Measurements from ENCODE around the gene KRR1. TPM values are rescaled to one million over a fixed set of nuclear protein-coding genes. Genes with fewer than 3 reads are reported as not detected.
"Not testable (repeated sequence)": the region's sequence is repeated elsewhere in the genome, so short reads cannot be mapped to it uniquely, and the experiment has no call there.

The KRR1 gene
- polyA plus RNA-seq, 3 donors: 8.7 to 18.9 (median 15.7) TPM

DNA sequence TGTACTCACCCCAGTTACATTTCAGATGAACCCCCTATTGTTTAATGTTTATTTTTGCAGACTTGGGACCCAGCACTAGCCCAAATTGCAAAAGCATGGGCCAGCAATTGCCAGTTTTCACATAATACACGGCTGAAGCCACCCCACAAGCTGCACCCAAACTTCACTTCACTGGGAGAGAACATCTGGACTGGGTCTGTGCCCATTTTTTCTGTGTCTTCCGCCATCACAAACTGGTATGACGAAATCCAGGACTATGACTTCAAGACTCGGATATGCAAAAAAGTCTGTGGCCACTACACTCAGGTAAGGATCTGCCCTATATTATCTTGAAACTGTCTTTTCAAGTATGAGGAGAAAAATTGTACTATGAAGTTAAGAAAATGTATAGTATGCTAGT lies 29.6 kb downstream of the KRR1 start:
- H3K27ac ChIP-seq (ENCODE audit: low read depth, low read length): no peak overlapping the region
- WGBS, 3 donors: 46 to 77% (median 57%) methylated on average over 4 of the region's 4 CpGs

DNA sequence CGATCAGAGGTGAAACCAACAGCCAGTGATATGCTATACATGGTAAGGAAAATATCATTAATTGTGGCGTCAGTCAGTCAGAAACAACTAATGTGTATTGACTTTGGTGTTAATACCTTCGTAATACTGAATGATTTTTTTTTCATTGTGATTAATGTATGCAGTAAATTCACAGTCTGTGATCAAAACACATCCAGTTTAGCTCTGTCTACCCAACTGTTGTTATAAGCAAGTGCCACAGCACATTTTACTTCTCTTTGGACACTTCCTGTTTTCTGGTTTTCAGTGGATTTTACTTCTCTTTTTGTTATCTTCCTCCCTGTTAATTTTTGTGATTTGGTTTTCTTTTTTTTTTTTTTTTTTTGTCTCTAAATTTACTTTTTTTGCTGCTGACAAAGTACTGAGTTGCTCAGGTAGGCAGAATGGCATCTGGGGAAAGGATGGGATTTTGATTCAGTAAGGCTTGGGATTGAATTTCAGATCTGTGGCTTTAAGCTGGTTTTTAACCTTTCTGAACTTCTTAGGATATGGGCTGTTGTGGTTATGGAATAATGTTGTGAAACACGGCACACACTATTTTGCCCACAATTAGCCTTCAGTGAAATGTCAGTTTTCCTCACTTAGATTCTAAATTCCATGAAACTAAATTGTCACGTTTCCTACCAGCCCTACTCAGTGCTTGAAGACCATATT lies 30.2 kb downstream of the KRR1 start:
- no peak overlapping the region for H3K27ac ChIP-seq (ENCODE audit: low read depth, low read length)
- 21 to 39% (median 27%) methylated on average over 5 of the region's 5 CpGs for WGBS, 3 donors

DNA sequence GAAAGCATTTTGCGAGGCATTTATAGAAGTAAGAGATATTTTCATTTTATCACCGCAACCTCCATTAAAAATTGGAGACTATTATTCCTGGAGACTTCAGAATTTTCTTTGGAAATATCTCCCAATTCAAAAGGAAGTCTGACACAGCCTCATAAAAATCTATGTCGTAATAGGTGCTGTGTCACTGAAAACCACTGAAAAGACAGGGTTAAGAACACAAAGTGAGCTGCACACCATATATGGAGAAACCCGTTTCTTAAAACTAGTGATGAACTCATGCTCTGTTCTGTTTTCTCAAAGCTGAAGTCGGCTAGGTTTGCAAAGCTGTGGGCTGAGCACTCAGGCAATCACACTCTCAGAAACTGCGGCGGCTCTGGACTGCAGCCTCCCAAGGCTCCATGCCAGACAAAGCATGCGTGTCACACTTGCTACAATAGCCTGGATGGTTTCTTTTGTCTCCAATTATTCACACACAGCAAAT lies 30.9 kb downstream of the KRR1 start, which contains the start of gene GLIPR1:
Gene GLIPR1 (plus strand): TSS at position 287 of the 481 bp plus-strand sequence. CDS start 126 bp downstream, at position 413.
- 17 to 23% (median 17%) methylated on average over 8 of the region's 8 CpGs for WGBS, 3 donors
- no peak within 1 kb of the TSS for H3K27ac ChIP-seq (ENCODE audit: low read depth, low read length)

DNA sequence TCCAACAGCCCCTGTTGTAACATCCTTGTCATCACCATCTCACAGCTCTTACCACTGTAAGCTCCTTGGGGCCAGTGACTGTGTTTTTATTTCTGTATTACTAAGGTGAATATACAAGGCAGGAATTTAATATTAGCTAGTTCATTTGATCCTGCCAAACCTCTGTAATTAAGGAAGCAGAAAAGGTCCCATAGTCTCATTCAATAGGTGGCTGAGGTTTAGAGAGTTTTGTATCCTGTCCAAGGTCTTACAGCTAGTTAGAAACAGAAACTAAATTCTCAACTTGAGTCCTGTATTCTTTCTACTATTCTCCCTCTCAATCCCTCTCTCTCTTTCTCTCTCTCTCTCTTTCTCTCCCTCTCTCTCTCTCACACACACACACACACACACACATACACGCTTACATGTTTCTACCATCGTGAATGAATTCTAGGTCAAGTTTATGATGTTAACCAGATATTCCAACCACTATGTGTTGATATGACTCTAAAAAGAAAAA lies 31.4 kb downstream of the KRR1 start:
- H3K27ac ChIP-seq (ENCODE audit: low read depth, low read length): no peak overlapping the region
- 22 to 30% (median 27%) methylated on average over 2 of the region's 2 CpGs for WGBS, 3 donors

DNA sequence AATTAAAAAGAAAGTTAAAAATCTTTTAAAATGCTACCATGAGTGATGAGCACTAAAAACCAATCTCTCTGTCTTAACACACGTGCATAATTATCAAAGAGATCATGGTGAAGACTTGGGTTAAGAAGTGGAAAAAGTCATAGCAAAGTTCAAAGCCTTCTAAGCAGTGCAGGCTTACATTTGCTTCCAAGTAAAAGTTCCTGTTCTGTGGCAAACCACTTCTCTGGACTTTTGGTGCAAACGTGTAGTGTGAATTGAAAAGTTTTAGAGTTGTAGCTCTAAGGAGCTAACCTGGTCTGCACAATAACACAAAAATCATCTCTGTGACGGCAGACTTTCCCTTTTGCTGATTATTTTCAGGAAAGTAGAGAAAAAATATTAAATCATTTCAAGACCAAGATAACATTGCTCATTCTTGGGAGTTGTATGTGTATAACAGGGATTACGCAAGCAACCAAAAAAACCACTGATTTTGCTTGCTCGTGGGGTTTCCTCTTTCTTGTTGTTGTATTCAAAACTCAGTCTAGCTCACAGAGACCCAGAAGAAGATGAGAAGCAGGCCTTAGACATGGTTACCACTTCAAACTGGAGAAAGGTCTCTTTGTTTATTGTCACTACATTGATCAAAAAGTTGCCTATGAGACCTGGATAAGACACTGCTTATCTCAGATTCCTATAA lies 33.2 kb downstream of the KRR1 start:
- H3K27ac ChIP-seq (ENCODE audit: low read depth, low read length): no peak overlapping the region
- WGBS, 3 donors: 27 to 73% (median 35%) methylated on average over 5 of the region's 5 CpGs

DNA sequence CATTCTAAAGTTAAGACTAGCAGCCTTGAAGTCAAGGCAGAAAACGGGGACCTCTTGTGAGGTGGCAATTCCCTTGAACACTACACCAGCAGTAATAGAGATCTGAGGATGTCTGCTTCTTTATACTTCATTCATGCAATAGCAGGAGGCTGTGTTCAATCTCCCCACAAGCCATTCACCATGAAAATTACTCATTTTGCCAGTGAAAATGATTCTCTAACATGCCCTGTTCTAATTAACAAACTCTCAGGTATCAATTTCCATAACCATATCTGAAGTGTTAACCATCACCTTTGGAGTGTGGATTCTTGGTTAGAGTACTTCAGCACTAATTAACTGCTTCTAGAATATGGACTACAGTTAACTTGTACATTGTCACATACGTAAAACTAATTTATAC lies 34.3 kb downstream of the KRR1 start:
- H3K27ac ChIP-seq (ENCODE audit: low read depth, low read length): no peak overlapping the region
- 74 to 88% (median 80%) methylated on average over 2 of the region's 2 CpGs for WGBS, 3 donors

DNA sequence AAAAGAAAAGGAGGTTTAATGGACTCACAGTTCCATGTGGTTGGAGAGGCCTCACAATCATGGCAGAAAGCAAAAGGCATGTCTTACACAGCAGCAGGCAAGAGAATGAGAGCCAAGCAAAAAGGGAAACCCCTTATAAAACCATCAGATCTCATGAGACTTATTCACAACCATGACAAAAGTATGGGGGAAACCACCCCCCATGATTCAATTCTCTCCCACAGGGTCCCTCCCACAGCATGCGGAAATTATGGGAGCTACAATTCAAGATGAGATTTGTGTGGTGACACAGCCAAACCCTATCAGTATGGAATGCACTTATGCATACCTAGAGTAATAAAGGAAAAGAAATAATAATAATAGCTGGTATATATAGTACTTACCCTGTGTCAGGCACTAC lies 35.3 kb downstream of the KRR1 start:
- 88 to 95% (median 90%) methylated on average over 1 of the region's 1 CpG for WGBS, 3 donors
- H3K27ac ChIP-seq (ENCODE audit: low read depth, low read length): no peak overlapping the region

DNA sequence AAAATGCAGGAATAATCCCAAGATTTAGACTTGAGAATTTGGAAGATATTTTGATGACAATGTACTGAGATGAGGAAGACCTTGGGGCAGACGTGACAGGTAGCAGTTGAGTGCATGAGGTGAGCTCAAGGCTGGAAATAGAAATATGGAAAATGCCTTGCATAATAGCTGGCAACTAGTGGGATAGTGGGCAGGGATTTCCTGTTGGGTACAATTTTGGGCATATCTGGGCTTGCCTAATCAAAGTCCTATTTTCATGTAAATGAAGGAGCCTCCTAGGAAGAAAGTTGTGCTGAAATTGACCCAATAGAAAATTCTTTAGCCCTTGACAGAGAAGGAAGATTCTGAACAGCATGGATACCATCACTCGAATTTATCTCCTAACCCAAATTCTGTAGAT lies 37.3 kb downstream of the KRR1 start:
- H3K27ac ChIP-seq (ENCODE audit: low read depth, low read length): no peak overlapping the region
- WGBS, 3 donors: 57 to 71% (median 68%) methylated on average over 2 of the region's 2 CpGs

DNA sequence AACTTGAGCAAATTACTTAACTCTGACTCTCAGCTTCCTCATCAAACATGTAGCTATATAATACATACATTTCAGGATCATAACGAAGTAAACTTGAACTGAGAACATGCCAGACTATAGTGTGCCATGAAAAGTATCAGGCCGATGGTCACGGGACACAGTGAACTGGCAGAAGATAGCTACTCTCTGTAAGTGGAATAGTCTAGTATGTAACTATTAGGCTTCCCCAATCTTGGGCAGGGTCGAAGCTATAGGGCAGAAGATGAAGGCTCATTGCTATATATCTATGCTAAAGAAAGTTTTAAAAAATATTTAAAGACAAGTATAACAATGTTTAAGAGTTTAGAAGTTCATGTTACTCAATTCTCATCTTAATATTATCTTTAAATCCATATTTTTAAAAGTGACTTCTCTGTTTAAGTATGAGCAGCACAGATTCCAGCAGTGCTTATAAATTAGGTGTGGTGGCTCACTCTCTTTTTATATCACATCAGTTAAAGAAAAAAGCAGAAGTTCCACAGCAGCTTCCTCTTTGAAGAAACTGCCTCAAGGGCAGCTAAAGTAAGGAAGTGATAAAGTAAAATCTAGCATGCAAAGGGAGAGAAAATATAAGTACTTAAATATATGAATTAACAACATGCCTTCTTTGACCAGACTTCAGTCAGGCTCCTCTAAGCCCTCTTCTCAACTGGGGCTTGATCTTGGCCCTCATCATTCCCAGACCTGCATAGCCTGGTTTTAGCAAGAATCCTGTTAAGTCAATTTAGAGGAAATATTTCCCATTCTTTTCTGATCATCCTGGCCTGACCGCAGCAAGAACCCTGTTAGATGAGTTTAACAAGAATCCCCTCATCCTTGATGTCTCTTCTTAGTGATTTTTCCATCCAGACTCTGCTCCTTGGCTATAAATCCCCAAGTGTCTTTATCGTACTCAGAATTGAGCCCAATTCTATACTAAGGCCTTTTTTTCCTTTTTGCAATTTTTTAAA lies 39.2 kb downstream of the KRR1 start:
- no peak overlapping the region for H3K27ac ChIP-seq (ENCODE audit: low read depth, low read length)
- 72 to 83% (median 73%) methylated on average over 6 of the region's 6 CpGs for WGBS, 3 donors

DNA sequence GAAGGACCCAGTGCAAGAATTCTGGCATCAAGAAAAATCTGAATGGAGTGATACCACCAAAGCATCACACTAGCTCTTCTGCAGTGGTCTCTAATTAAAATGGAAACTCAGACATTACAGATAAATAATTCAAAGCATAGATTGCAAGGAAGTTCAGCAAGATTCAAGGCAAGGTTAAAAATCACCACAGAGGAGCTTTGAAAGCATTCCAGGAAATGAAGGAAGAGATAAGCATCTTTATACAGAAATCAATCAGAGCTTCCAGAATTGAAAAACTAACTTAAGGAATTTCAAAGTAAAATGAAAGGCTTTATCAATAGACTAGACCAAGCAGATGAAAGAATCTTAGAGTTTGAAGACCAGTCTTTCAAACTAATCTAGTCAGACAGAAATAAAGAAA lies 51.2 kb downstream of the KRR1 start:
- no peak overlapping the region for H3K27ac ChIP-seq (ENCODE audit: low read depth, low read length)

DNA sequence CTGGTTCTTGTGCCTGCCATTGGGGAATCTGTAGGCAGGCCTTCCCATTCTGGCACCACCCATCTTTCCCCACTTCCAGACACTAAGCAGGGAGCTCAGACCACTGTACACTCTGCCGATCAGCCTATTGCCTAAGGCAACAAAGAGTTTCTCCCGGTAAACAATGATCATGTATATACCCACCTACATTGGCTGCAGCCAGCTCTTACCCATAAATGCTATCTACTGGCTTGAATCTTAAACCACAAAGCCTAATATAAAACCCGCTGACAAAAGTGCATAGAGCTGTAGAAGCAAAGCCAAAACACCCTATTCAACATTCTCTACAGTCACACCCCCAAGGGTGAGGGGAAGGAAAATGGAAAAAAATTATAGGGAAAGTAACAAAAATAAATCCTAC lies 51.7 kb downstream of the KRR1 start:
- WGBS, 3 donors: 86 to 92% (median 87%) methylated on average over 3 of the region's 3 CpGs
- no peak overlapping the region for H3K27ac ChIP-seq (ENCODE audit: low read depth, low read length)

DNA sequence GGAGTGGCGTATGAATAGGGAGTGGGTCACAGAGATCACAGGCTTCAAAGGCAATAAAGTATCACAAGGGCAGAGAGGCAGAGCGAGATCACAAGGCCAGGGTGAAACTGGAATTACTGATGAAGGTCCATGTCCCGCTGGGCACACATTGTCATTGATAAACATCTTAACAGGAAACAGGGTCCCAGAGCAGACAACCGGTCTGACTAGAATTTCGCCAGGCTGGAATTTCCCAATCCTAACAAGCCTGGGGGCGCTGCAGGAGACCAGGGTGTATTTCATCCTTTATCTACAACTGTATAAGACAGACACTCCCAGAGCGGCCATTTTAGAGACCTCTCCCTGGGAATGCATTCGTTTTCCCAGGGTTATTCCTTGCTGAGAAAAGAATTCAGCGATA lies 53.5 kb downstream of the KRR1 start:
- WGBS, 3 donors: 62 to 73% (median 69%) methylated on average over 9 of the region's 9 CpGs
- H3K27ac ChIP-seq (ENCODE audit: low read depth, low read length): not testable (repeated sequence)

DNA sequence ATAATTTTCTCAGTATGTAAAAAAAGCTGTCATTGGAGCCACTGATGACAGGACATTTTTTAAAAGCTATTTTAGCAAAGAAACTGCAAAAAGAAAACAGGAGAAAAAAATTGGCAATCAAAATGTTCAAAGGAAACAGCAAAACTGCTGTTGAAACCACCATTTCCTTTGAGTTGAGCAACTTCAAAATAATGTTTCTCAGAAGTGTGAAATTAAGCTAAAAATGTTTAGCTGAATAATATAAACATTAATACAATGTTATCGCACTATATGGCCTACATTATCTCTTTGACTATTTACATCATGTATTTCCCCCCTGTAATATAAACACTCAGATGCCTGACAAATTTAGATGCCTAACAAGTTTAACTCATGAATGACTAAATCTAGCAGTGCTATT lies 54.2 kb downstream of the KRR1 start:
- 22 to 69% (median 38%) methylated on average over 1 of the region's 1 CpG for WGBS, 3 donors
- no peak overlapping the region for H3K27ac ChIP-seq (ENCODE audit: low read depth, low read length)

DNA sequence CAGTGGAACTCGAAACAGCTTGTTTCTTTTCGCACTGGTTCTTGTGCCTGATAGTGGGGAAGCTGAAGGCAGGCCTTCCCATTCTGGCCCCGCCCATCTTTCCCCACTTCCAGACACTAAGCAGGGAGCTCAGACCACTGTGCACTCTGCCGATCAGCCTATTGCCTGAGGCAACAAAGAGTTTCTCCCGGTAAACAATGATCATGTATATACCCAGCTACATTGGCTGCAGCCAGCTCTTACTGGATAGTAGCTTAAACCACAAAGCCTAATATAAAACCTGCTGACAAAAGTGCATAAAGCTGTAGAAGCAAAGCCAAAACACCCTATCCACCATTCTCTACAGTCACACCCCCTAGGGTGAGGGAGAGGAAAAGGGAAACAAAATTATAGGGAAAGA lies 55.6 kb downstream of the KRR1 start:
- 76 to 82% (median 77%) methylated on average over 5 of the region's 5 CpGs for WGBS, 3 donors
- H3K27ac ChIP-seq (ENCODE audit: low read depth, low read length): no peak overlapping the region

DNA sequence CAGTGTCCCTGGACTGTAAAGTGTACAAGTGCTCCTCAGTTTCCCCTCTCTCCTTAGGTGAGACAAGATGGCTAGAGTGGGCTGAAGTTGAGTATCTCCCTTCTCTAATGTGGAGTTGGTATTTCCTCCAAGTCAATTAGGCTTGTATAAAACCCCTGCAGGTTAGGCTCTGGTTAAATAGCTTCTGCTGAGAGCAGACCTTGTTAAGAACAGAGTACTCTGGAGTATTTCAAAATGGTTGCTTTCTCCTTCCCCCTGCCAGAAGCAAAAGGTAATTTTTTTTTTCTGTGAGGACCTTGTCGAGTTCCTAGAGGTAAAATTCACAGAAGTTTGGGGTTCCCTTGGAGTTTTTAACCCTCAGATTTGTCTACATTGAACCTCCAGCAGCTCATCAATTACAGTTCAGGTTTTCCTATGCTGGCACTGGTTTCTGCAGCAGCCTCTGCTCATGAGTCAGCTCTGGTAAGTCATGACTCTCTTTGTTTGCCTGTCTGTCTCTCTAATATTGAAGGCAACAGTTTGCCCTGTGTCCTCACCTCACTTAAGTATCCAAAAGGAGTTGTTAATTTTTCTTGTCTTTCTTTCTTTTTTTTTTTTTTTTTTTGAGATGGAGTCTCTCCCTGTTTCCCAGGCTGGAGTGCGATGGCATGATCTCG lies 58.6 kb downstream of the KRR1 start:
- WGBS, 3 donors: 83 to 88% (median 84%) methylated on average over 3 of the region's 3 CpGs
- H3K27ac ChIP-seq (ENCODE audit: low read depth, low read length): no peak overlapping the region

DNA sequence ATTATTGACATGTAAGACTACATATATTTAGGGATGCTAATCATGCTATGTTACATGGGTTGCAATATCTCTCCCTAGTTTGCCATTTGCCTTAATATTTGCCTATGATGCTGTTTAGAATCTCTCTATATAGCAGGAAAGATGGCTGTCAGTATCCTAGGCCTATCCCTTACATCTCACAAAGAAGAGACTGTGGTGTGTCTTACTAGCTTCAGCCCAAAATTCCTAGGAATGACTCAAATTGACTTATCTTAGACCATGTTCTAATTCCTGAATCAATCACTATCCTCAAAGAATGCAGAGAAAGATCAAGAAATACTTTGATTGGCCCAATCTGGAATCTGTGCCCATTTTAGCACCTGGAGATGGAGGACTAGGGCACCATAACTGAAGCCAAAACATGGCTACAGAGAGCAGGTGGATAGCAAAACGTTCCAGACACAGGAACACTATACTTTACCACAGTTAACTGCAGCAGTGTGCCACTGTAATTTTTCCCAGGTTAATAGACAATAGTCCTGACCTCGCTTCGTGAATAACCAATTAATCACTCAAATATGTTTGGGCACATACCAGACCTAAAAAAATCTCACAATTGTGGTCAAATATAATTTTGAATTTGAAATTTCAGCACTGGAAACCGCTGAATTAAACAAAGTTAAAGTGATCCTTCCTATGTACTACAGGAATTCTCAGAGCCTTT lies 63.6 kb downstream of the KRR1 start:
- H3K27ac ChIP-seq (ENCODE audit: low read depth, low read length): no peak overlapping the region
- 49 to 80% (median 76%) methylated on average over 4 of the region's 4 CpGs for WGBS, 3 donors

DNA sequence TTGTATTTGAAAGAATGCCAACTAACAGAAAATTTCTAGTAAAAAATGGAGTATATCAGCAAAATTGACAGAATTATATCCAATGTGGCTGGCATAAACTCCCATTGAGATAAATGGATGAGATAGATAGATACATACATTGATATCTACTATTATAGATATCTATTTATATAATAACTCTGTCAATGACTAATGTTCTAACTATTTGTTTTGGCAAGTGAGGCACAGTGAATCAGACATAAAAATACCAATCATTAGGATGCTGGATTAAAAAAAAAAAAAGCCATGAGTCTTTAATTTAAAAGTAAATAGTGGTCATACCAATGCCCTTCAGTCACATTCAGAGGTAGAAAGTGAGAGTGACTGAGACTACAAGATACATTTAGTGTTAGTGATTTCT lies 64.6 kb downstream of the KRR1 start:
- H3K27ac ChIP-seq (ENCODE audit: low read depth, low read length): no peak overlapping the region

DNA sequence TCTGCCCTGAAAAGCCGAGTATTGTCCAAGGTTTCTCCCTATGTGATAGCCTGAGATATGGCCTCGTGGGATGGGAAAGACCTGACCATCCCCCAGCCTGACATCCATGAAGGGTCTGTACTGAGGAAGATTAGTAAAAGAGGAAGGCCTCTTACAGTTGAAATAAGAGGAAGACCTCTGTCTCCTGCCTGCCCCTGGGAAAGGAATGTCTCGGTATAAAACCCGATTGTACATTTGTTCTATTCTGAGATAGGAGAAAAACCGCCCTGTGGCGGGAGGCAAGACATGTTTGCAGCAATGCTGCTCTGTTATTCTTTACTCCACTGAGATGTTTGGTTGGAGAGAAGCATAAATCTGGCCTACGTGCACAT lies 66.3 kb downstream of the KRR1 start:
- WGBS, 3 donors: 63 to 73% (median 69%) methylated on average over 7 of the region's 7 CpGs
- H3K27ac ChIP-seq (ENCODE audit: low read depth, low read length): not testable (repeated sequence)

All from adipose tissue (tissue), 3 donors.